GM10847 (cell line): ENCODE results near the gene FLAD1.

Experiments
- POLR2A ChIP-seq: IDR thresholded peaks from 2 replicates; pipeline ENCODE4 v1.6.1; 2011; ENCODE audit not compliant: insufficient read length; ENCODE audit errors: extremely low read depth

Gene FLAD1

GRCh38 chr1:154972517-154973343 is 10.4 kb upstream of the FLAD1 start:
- no peak for TF ChIP-seq POLR2A

- TF ChIP-seq POLR2A: no peak
These were observed 9.6 kb upstream of the FLAD1 start for GRCh38 chr1:154973344-154974101.

- TF ChIP-seq POLR2A: peak; percentile 57
These were observed 8.9 kb upstream of the FLAD1 start, which contains the start of gene CKS1B for GRCh38 chr1:154974102-154974807. TSS of gene CKS1B (plus strand) at chr1:154974681. CDS start at chr1:154974746, 65 bp downstream.

- TF ChIP-seq POLR2A: peak; percentile 31
These were observed 8.2 kb upstream of the FLAD1 start for GRCh38 chr1:154974808-154975408.

GRCh38 chr1:154975409-154976059 is 7.6 kb upstream of the FLAD1 start:
- no peak for TF ChIP-seq POLR2A

GRCh38 chr1:154978360-154978759 is 4.8 kb upstream of the FLAD1 start:
- no peak for TF ChIP-seq POLR2A

- no peak for TF ChIP-seq POLR2A
These were observed 803 bp upstream of the FLAD1 start for GRCh38 chr1:154982341-154982740.

- no peak for TF ChIP-seq POLR2A
These were observed 777 bp downstream of the FLAD1 start for GRCh38 chr1:154983776-154984466.

GRCh38 chr1:154987326-154987725 is 4.2 kb downstream of the FLAD1 start:
- no peak for TF ChIP-seq POLR2A

- no peak for TF ChIP-seq POLR2A
These were observed 5.2 kb downstream of the FLAD1 start for GRCh38 chr1:154988058-154988954.

GRCh38 chr1:154989195-154989860 is 6.2 kb downstream of the FLAD1 start:
- TF ChIP-seq POLR2A: no peak

- no peak for TF ChIP-seq POLR2A
These were observed 7.1 kb downstream of the FLAD1 start for GRCh38 chr1:154990276-154990675.

- no peak for TF ChIP-seq POLR2A
These were observed 9.8 kb downstream of the FLAD1 start for GRCh38 chr1:154992721-154993571.
